GM19463 (cell line): ENCODE measurements around the gene CCDC158.
"Not testable (repeated sequence)": the region's sequence is repeated elsewhere in the genome, so short reads cannot be mapped to it uniquely, and the experiment has no call there.

ENCODE experiments used
- ATAC-seq: cut with Tn5 transposase; IDR thresholded peaks from one replicate; pipeline ENCODE4 v1.9.1; 2021; ENCODE audit warnings: mild to moderate bottlenecking, moderate library complexity; ENCODE audit not compliant: unreplicated experiment

CCDC158 gene

DNA sequence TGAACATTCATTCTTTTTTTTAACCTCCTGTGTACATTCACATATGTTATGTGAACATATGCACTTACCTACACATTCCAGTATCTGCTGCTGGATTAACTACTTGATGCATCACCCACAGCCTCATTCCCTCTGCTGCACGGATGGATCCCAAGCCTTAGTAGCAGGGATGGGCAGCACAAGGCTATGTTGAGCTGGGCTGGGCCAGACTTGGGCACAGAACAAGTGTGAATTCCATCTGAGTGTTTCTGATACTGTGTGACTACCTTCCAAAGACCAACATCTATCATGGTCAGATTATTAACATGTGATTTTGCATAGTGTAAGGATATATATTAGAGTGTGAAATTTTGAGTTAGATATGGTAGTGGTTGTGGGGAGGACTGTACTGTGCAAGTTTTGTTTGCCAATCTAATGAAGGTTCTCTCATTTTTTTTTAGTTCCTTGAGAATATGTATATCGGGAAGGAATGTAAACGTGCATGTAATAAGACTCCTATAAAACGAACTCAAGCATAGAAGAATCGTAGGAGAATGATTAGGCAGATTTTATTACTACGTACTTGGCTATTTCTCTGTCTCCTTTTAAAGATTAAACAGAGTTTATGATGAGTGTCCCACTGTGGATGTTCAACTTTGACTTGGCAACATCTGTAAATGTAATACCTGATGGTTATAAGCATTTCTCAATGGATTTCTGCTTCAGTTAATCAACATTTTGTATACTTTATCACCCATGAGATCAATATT is 137.8 kb downstream of the CCDC158 start:
- no peak for ATAC-seq

DNA sequence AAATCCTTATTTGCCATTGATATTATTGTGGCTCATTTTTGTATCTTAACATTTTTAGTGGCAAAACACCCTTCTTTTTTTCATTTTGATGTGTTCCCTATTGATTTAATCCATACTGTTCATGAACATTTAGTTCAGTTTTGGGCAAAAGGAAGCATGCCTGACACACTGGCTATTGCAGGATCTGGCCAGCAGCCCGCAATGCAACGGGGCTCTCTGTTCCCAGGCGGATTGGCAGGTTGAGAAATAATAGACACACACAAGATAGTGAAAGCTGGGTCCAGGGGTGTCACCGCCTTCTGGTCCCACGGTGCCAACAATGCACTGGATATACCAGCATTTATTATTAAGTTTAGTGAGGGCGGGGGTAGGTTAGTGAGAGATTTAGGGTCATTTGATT is 139.3 kb downstream of the CCDC158 start:
- ATAC-seq = not testable (repeated sequence)

DNA sequence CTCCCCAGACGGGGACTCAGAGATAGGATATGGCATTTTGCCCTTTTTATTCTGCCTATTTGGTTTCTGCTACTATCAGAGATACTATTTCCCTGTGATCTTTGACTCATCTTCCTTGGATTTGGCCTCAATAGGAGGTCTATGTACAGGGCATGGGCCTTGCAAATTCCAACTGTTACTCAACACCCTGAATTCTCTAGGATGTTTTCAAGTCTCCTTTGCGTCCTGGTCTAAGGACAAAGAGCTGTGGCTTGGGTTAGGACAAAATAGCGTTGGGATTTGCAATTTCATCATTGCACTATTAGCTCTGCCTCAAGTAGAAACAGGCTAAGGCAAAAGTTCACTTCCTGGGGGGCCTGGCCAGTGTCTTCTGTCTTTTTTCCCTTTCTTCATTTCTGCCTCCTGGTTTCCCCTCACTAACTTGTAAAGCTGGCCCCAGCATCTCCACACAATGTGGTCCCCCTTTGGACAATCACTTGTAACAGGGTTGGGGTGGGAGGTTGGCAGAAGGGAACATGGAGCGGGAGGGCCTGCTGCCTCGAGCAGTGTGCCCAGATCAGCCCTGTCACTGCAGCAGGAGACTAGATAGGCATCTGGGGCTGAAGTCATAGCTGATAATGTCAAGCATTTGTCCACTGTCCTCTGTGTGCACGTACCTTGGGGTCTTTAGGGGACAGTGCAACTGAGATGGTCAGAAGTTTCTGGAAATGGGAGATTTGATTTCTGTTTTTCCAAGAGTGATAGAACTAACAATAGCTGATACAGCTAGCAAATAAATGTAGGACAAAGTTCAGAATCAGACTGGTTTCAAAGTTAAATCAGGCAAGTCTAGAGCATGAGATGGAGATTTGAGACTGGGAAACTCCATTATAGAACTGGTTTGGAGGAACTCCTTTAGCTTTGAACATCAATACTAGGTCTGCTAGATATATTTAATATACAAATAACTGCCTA is 140.2 kb downstream of the CCDC158 start:
- ATAC-seq = no peak

DNA sequence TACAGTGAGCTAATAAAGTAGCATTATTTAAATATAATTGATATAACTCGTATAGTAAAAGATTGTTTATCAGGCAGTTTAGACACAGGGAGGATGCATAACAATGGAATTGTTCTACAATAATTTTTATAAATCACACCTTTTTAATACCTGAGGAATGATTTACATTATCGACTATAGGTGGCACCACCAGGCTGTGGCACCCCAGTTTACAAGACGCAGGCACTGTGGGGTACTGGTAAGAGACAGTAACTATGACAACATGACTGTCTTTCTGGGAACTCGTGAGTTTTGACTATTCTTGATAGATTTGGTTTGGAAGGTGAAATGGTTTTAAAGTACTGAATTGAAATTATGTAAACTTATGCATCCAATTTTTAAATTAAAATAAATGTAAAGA is 141.5 kb downstream of the CCDC158 start:
- ATAC-seq = no peak

DNA sequence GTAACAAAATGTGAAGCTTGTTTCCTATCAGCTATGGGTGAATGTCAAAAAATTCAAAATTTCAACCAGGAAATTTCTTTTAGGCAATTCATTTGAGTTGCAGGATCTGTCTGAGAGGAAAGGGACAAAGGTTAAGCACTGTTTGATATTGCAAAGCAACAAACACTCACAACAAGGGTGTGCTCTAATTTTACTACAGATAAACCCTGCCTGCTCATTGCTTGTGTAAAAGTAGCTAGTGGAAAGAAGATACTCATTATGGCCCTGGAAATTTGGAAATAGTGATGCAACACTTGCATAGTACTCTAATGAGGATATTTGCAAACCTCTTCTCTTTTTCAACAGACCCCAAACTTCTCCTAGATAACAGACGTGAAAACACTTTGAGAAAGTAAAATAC is 142.4 kb downstream of the CCDC158 start:
- no peak for ATAC-seq

DNA sequence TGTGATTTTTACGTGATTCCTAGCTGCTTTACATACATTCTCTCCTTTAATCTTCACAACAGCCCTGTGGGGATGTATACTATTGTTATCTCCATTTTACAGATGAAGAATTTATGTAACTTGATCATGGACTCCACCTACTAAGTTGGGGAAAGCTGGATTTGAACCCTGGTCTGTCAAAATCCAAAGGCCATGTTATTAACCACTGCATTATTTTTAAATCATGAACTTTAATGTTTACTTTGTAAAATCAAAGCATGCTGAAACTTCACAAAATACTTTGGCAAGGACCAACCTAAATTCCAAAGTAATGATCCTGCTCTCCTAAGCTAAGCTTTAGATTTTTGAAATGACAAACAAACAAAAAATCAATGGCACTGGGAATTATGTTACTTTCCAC is 143.3 kb downstream of the CCDC158 start:
- ATAC-seq = no peak

DNA sequence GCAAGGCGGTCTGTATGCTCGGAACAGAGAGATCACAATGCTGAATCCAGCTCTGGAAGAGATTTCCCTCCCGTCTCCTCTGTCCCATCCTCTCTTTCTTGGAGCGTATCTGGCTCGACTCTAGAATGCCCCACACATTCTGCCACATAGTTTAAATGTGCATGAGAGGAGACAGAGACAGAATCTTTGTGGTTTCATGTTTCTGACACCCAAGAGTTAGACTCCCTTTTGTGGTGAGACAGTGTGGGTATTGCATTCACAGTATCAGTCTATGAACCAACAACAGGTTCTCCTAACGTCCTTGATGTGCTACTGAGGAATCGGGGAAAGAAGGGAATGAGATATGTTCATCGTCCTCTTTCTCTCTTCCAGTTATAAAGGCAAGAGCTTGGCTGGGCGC is 144.1 kb downstream of the CCDC158 start:
- peak; percentile 48 for ATAC-seq

DNA sequence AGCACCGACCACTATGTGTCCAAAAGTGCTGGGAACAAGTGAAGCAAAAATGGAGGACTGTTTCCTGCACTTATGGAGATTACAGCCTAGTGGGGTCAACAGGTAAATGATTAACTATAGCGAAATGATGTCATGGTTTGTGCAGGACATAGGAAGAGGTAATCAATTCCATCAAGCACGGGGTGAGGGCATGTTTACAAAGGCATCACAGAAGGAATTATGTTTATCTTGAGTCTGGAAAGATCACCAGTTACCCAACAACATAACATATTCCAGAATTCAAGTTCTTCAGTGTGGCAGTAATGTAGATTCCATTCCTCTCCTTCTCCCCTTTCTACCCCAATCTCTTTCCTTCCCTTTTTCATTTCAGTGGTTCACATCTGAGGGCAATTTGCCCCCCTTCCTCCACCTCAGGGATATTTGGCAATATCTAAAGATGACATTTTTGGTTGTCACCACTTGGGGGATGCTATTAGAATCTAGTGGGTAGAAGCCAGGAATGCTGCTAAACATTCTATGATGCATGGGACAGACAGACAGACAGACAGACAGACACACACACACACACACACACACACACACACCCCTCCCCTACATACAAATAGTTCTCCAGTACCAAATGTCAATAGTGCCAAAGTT is 145.3 kb downstream of the CCDC158 start:
- ATAC-seq = no peak

DNA sequence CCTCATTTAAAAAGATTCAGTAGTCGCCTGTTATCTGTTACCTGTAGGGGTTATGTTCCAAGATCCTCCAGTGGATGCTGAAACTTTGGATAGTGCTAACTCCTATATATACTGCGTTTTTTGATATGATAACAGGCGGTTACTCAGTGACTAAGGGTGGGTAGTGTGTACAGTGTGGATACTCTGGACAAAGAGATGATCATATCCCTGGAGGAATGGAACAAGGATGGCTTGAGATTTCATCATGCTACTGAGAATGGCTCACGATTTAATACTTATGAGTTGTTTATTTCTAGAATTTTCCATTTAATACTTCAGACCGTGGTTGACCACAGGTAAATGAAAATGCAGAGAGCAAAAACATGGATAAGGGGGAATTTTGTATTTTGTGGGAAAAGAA is 147.9 kb downstream of the CCDC158 start:
- no peak for ATAC-seq

DNA sequence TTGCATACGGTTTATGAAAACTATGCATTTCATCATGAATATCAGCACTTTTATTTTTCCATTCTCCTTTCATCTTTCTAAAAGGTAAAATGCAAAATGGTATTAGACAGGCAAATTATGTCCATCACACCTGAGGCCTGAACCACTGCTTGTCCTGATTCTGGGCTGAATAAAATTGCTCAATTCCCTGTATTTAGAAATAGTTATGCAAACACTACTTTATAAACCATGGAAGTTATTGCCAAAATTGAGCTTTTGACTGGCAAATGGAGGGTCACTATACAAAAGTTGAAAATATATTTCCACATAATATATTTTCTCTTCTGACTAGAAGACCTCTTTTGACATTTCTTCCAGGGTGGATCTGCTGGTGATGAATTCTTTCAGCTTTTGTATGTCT is 148.4 kb downstream of the CCDC158 start:
- ATAC-seq = no peak

DNA sequence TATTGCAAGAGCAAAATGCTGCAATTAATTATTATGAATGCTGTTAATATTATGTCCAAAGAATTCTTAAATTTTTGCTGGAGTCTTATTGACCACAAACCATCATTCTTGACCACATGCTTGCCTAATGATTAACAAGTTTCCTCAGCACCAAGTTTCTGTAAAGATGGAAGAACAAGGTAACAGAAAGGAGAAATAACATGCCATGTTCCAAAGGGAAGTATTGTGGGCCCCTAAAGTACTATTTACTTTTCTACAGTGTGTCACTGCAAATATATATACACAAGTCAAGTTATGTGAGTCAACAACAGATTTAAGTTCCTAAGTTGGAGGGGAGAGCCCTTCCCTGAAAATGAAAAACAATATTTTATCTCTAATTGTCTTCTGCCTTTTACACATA is 148.9 kb downstream of the CCDC158 start:
- no peak for ATAC-seq

DNA sequence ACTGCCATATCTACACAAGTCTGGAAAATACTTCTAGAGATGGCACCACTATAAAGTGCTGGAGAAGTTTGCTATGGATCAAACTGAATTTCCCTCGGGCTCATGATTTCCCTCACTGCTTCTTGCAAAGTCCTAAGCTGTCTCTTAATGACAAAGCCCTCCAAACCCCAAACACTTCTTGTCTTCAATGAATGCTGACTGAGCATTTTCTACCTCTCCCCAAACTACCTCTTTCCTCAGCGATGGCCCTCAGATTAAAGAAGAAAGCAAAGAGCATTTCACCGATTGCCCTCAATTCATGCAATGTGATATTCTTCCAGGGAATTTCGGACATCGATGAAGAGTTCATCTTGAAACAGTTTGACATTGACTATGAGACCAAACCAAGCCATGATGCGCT is 149.7 kb downstream of the CCDC158 start:
- ATAC-seq = no peak

DNA sequence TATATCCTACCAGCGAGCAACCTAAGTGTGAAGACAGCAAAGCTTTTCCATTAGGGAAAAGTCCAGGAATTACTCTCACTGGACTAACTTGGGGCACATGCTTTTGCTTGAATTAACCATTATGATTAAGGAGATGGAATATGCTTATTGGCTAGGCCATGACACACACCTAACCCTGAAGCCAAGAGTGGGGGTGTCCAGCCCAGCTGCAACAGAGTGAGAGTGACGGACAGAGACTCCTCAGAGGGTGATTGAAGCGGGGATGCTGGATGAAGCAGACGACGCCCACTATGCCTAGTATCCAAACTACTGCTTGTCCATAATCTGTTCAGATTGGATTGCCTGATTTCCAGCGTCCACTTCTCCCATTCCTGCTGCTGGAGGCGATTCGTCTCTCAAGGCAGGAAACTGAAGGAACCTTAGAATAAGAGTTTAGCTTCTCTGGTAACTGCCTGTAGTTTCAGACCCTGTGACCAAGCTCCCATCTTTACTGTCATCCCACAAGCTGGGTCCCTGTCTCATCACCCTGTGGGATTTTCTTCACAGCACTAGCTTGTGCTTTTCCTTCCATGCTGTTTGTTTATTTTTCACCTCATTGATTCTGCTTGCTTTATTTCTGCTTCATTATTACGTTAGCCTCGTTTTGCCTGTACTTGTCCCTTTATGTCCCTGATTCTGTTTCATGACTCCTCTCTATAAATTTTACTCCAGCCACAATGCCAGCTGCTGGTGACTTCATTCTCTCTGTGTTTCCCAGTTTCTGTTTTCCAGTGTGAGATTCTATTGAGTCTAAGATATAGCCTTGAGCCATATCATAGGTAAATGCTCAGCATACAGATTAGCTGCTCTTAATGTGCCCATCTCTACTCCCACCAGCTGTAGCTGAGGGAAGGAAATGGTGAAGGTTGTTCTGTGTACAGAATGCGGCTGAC is 150.4 kb downstream of the CCDC158 start:
- ATAC-seq = no peak

DNA sequence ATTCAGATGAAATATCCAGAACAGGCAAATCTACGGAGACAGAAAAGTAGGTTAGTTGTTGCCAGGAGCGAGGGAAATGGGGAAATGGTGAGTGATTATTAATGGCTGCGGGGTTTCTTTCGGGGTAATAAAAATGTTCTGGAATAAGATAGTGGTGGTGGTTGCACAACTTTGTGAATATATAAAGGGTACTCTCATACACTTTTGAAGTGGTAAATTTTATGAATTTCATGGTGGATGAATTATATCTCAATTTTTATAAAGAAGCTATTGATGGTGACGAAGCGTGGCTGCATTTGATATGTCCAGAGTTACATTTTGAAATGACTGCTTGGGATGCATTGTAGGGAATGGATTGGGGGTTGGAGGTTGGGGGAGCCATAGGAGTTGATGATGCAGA is 153.1 kb downstream of the CCDC158 start:
- ATAC-seq = no peak

DNA sequence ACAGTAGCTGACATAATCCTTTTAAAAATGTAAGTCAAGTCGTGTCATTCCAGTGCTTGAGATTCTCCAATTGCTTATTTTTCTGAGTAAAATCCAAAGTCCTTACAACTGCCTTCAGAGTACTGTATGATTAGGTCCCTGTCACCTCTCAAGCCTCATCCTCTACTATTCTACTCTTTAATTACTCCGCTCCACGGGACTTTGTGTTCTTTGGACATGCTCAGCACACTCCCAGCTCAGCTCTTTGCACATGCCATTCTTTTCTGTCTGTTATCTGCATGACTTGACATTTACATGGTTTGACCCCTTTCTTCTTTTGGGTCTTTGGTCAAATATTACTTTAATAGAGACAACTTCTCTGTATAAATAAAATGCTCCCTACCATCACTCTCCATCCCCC is 154.3 kb downstream of the CCDC158 start:
- ATAC-seq = no peak

DNA sequence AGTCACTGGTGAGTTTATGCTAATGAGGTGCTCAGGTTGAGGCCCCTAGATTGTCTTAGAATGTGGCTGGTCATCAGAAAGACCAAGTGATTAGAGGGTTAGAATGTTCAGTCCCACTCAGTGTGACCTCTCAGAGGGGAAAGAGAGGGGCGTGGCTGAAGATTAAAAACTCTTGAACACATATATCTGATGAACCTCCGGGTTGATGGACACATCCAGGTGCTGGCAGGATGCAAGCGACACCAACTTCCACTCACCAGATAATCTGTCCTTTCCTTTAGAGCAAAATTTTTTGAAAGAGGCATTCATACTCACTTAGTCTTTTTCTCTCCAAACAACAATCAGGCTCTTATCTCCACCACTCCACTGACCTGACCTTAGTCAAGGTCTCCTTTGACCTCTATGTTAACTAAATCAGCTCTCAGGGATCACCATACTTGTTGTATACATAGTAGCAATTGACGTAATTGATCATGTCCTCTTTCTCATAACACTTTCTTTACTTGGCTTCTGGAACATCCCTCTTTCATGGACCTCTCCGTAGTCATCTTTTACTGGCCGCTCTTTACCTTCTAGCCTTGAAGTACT is 155.2 kb downstream of the CCDC158 start:
- ATAC-seq = no peak
